Stomach (tissue), 9 donors: ENCODE data around the gene RGS13. TPM values are rescaled to one million over a fixed set of nuclear protein-coding genes. Genes with fewer than 3 reads are reported as not detected.

Experiments used
- DNase-seq, 2 donors: peaks; one replicate each; pipeline versions ENCODE4 v3.0.0 to v3.0.0-alpha.2; 2013 to 2019
- H3K27ac ChIP-seq, 5 donors: fragments of 200-600 bp in 4 of 5; sonication (generic) in 4 of 5; one replicate each; pipeline ENCODE4 v1.5.1; 2013 to 2019; ENCODE audit warnings: mild to moderate bottlenecking in 1 of 5, moderate library complexity in 1 of 5
- H3K27me3 ChIP-seq, 3 donors: fragments of 200-600 bp; sonication (generic); one replicate each; pipeline ENCODE4 v1.5.1; 2017 to 2019; ENCODE audit warnings: mixed run types in 1 of 3
- H3K36me3 ChIP-seq, 4 donors: fragments of 200-600 bp; sonication (generic); 1 replicate in 3 of 4; 2 replicates in 1 of 4; pipeline ENCODE4 v1.5.1; 2016 to 2019
- H3K4me1 ChIP-seq, 4 donors: fragments of 200-600 bp; sonication (generic); one replicate each; pipeline ENCODE4 v1.5.1; 2016 to 2019
- H3K4me3 ChIP-seq, 4 donors: fragments of 200-600 bp; sonication (generic) in 3 of 4; one replicate each; pipeline ENCODE4 v1.5.1; 2016 to 2019; ENCODE audit warnings: mild to moderate bottlenecking in 1 of 4
- H3K9me3 ChIP-seq, 4 donors: fragments of 200-600 bp; sonication (generic); one replicate each; pipeline ENCODE4 v1.5.1; 2016 to 2019
- CTCF ChIP-seq, 7 experiments: fragments of 450-650 bp in 4 of 7; fragments of 200-600 bp in 3 of 7; sonication (generic) in 3 of 7; IDR thresholded peaks; one replicate each; pipeline ENCODE4 v1.5.1; 2016 to 2019; ENCODE audit warnings: antibody characterized with exemption in 7 of 7, control low read depth in 2 of 7, mild to moderate bottlenecking in 1 of 7
- EP300 ChIP-seq: sonication (generic); formaldehyde crosslinking; IDR thresholded peaks from one replicate; pipeline ENCODE4 v1.6.1; 2017; ENCODE audit warnings: antibody characterized with exemption
- POLR2A ChIP-seq, 4 donors: fragments of 450-650 bp; IDR thresholded peaks; one replicate each; pipeline ENCODE4 v1.6.1; 2016; ENCODE audit warnings: antibody characterized with exemption in 4 of 4, control low read depth in 2 of 4, mild to moderate bottlenecking in 1 of 4, moderate library complexity in 1 of 4
- POLR2AphosphoS5 ChIP-seq, 3 donors: sonication (generic); formaldehyde crosslinking; IDR thresholded peaks; one replicate each; pipeline ENCODE4 v1.6.1; 2016; ENCODE audit warnings: antibody characterized with exemption in 3 of 3
- WGBS, 5 donors: extraction: QIAGEN DNeasy Blood & Tissue Kit in 3 of 5; methylation state at CpG; one replicate each; pipeline versions ENCODE4 v1.1.5 to v1.1.7; 2013 to 2018; 5-methylcytosine and 5-hydroxymethylcytosine counted together
- intact Hi-C: fragments of 100-400 bp; cut with DNase I; formaldehyde crosslinking; loops from one replicate; pipeline ENCODE4 v1.15.1; 2023; ENCODE audit warnings: low total_unique reads
- polyA plus RNA-seq, 3 donors: library from polyadenylated mRNA; stranded (reverse); fragments of 200-250 nt; gene quantifications; one replicate each; pipeline ENCODE4 v1.2.3, GENCODE V29; 2013
- total RNA-seq, 5 donors: library from RNA; depleted of rRNA; stranded (reverse); fragments of >200 nt; gene quantifications; one replicate each; pipeline versions ENCODE4 v1.1.0 to v1.2.3, GENCODE V29; 2014 to 2016
- donor health status: healthy with polysubstance abuse.
- donor health status: Bipolar disorder and iron deficiency.
- donor health status: healthy.

The RGS13 gene
- total and polyA plus RNA-seq, 8 donors: 0.73 to 7.5 (median 2.0) TPM; not detected in 2

- no peak for TF ChIP-seq CTCF (IDR thresholded peaks at IDR 0.05)
- no peak for TF ChIP-seq POLR2A (IDR thresholded peaks at IDR 0.05)
- TF ChIP-seq POLR2AphosphoS5 (IDR thresholded peaks at IDR 0.05): no peak
- no peak for TF ChIP-seq EP300
- no peak overlapping the region for H3K4me3 ChIP-seq
- 73 to 88% (median 77%) methylated on average over 3 of the region's 3 CpGs for WGBS, 5 donors
- H3K27ac ChIP-seq: no peak overlapping the region
- H3K27me3 ChIP-seq: no peaks in the 10 kb centered on the region
- H3K9me3 ChIP-seq: no peaks in the 10 kb centered on the region
- intact Hi-C loops: loop anchor here (5.0 kb wide), 1 partner anchor 133 kb away; no protein-coding TSS in a partner anchor
- no peaks in the 10 kb centered on the region for H3K36me3 ChIP-seq
- H3K4me1 ChIP-seq: peaks cover 0 to 8% (median 0%) of the 10 kb centered on the region in 4 donors
- DNase-seq: no peak
Measured at GRCh38 chr1:192604979-192605620, 30.8 kb upstream of the RGS13 start.

DNA sequence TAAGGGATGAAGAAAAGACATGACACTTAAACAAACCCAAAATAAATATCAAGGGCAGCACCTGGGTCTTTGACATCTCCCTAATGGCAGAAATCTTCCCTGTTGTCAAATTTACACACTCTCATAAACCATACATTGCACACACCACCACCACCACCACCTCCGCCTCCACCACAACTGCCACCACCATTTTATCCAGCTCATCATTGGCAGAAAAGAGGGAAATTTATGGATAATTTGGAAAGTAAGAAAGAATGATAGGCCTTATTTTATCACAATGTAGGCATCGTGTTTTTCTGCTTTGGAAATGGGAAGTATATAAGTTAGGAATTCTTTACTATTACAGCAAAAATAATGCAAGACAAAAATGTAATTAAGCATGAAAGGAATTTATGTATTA is 27.3 kb upstream of the RGS13 start:
- WGBS, 5 donors: 83 to 93% (median 87%) methylated on average over 2 of the region's 2 CpGs
- TF ChIP-seq CTCF (IDR thresholded peaks at IDR 0.05) (no peak), POLR2A (IDR thresholded peaks at IDR 0.05) (no peak), EP300 (no peak)
- Histone ChIP-seq H3K9me3 (no peaks in the 10 kb centered on the region), H3K4me3 (no peak overlapping the region), H3K27ac (no peak overlapping the region), H3K4me1 (peaks cover 0 to 14% (median 0%) of the 10 kb centered on the region in 4 donors), H3K36me3 (no peaks in the 10 kb centered on the region), H3K27me3 (no peaks in the 10 kb centered on the region)
- intact Hi-C loops: loop anchor here (5.0 kb wide), 1 partner anchor 136 kb away; no protein-coding TSS in a partner anchor
- DNase-seq: no peak

DNA sequence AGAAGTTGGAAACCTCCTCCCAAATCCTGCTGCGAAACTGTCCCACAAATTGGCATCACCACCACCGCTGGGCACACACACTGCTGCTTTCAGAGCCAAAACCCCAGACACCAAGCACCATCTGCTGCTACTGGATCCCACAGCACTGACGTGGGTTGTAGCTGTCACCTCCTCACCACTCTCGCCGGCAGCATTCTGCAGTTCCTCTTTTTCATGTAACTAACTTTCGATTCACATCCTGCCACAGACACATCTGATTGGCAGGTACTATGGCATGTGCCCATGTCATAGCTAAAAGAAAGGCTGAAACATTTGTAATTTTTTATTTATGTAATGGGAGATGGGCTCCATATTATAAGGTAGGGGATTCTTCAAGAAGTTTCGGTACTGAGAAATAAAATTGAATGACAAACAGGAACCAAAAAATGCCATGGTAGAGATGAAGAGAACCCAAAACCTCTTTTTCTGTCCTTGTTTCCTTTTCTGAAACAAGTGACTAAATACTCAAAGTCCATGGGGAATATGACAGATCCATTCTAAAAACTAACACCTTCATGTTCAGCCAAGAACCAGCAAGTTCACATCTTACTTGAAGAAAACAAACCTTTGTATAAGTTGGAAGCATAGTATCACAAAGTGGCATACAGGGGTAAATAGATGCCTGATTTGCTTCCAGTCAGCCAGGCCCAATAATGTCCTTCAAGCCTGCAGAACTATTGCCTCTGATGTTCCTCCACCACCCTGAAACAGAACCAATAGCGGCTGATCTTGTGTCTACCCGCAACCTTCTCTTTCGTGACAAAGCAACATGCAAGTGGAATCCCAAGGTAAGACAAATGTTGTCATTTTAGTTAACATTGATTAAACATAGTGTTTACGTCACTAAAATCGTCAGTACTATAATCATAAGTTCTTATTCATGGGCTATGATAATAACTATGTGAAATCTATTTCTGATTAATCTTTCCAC is 26.6 kb upstream of the RGS13 start:
- intact Hi-C loops: loop anchor here (5.0 kb wide), 1 partner anchor 137 kb away; no protein-coding TSS in a partner anchor
- H3K27me3 ChIP-seq: no peaks in the 10 kb centered on the region
- DNase-seq: peak; percentile 60 to 72
- WGBS, 5 donors: 71 to 73% (median 73%) methylated on average over 12 of the region's 12 CpGs
- H3K27ac ChIP-seq: no peak overlapping the region
- H3K9me3 ChIP-seq: no peaks in the 10 kb centered on the region
- TF ChIP-seq CTCF (IDR thresholded peaks at IDR 0.05): no peak
- TF ChIP-seq POLR2A (IDR thresholded peaks at IDR 0.05): no peak
- TF ChIP-seq EP300: no peak
- no peak for TF ChIP-seq POLR2AphosphoS5 (IDR thresholded peaks at IDR 0.05)
- no peaks in the 10 kb centered on the region for H3K36me3 ChIP-seq
- H3K4me1 ChIP-seq: peaks cover 0 to 14% (median 0%) of the 10 kb centered on the region in 4 donors
- H3K4me3 ChIP-seq: no peak overlapping the region

GRCh38 chr1:192610112-192610889 is 25.6 kb upstream of the RGS13 start:
- H3K4me3 ChIP-seq: no peak overlapping the region
- H3K36me3 ChIP-seq: no peaks in the 10 kb centered on the region
- H3K27ac ChIP-seq: no peak overlapping the region
- no peaks in the 10 kb centered on the region for H3K9me3 ChIP-seq
- WGBS, 5 donors: 60 to 63% (median 63%) methylated on average over 3 of the region's 3 CpGs
- peak in 1 of 2 donors; percentile 49 for DNase-seq
- TF ChIP-seq POLR2AphosphoS5 (IDR thresholded peaks at IDR 0.05): no peak
- peak in 3 of 7 experiments; percentile 24 to 69 (median 65) for TF ChIP-seq CTCF (IDR thresholded peaks at IDR 0.05)
- intact Hi-C loops: no loop called here
- no peaks in the 10 kb centered on the region for H3K27me3 ChIP-seq
- H3K4me1 ChIP-seq: peaks cover 0 to 14% (median 0%) of the 10 kb centered on the region in 4 donors
